ENCODE measurements around the gene CD22.

DNA sequence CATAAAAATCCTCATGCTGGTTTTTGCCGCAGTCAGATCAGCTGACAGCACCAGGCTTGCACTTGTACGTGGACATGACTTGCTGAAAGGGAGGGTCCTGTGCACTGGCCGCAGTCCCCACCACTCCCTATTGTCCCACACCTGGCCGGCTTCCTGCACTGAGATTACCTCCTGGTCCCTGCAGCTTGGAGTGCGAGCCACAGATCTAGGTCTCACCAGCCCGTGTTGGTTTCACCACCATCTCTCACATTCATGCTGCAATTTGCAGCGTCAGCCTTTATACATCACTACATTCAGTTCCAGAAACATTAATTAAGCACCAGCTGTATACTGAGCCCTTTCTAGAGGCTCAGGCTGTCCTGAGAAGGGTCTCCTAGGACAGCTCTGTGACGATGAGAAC is 15.0 kb upstream of the CD22 start:
- TF ChIP-seq EZH2 (IDR thresholded peaks at IDR 0.05; ENCODE audit: low read length, missing control alignments) = no peak
- TF ChIP-seq, protein P1, sequence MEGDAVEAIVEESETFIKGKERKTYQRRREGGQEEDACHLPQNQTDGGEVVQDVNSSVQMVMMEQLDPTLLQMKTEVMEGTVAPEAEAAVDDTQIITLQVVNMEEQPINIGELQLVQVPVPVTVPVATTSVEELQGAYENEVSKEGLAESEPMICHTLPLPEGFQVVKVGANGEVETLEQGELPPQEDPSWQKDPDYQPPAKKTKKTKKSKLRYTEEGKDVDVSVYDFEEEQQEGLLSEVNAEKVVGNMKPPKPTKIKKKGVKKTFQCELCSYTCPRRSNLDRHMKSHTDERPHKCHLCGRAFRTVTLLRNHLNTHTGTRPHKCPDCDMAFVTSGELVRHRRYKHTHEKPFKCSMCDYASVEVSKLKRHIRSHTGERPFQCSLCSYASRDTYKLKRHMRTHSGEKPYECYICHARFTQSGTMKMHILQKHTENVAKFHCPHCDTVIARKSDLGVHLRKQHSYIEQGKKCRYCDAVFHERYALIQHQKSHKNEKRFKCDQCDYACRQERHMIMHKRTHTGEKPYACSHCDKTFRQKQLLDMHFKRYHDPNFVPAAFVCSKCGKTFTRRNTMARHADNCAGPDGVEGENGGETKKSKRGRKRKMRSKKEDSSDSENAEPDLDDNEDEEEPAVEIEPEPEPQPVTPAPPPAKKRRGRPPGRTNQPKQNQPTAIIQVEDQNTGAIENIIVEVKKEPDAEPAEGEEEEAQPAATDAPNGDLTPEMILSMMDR (conservative IDR thresholded peaks at IDR 0.05 in 1 of 2, IDR thresholded peaks at IDR 0.05 in 1 of 2; ENCODE audit: low read depth in 1 of 2, low read length in 2 of 2) = no peak

Data from fibroblast of lung (primary cell).